H9 (cell line): ENCODE results near the gene TMEM60. TPM values are rescaled to one million over a fixed set of nuclear protein-coding genes. Genes with fewer than 3 reads are reported as not detected.

Experiments
- DNase-seq: peaks from one replicate; pipeline ENCODE4 v3.0.0-alpha.2; 2017
- H2AFZ ChIP-seq: one replicate; pipeline ENCODE4 v1.6.1; 2013; ENCODE audit warnings: mild to moderate bottlenecking, low read length, control low read depth, moderate library complexity
- H2AK5ac ChIP-seq: 2 replicates; pipeline ENCODE4 v1.6.1; 2013; ENCODE audit warnings: low read length, control low read depth, mixed read lengths; ENCODE audit not compliant: insufficient read length
- H2BK120ac ChIP-seq: one replicate; pipeline ENCODE4 v1.6.1; 2013; ENCODE audit warnings: low read depth, mild to moderate bottlenecking, low read length, control low read depth, inconsistent platforms; ENCODE audit not compliant: poor library complexity, severe bottlenecking
- H2BK12ac ChIP-seq: 2 replicates; pipeline ENCODE4 v1.6.1; 2013; ENCODE audit warnings: low read length, control low read depth, mixed read lengths, low read depth; ENCODE audit not compliant: insufficient read length
- H2BK15ac ChIP-seq: 2 replicates; pipeline ENCODE4 v1.6.1; 2013; ENCODE audit warnings: low read depth, low read length, control low read depth
- H2BK20ac ChIP-seq: one replicate; pipeline ENCODE4 v1.6.1; 2013; ENCODE audit warnings: low read depth, mild to moderate bottlenecking, low read length, control low read depth, inconsistent platforms; ENCODE audit not compliant: poor library complexity, severe bottlenecking
- H2BK5ac ChIP-seq: 2 replicates; pipeline ENCODE4 v1.6.1; 2013; ENCODE audit warnings: low read length, control low read depth, mixed read lengths; ENCODE audit not compliant: insufficient read length
- H3K14ac ChIP-seq: 2 replicates; pipeline ENCODE4 v1.6.1; 2013; ENCODE audit warnings: low read length, control low read depth; ENCODE audit not compliant: insufficient read depth
- H3K18ac ChIP-seq: 2 replicates; pipeline ENCODE4 v1.6.1; 2013; ENCODE audit warnings: low read depth, mild to moderate bottlenecking, mixed read lengths, low read length, control low read depth; ENCODE audit not compliant: insufficient read length
- H3K23ac ChIP-seq: 2 replicates; pipeline ENCODE4 v1.6.1; 2013; ENCODE audit warnings: low read length, control low read depth, mixed read lengths, low read depth; ENCODE audit not compliant: insufficient read length
- H3K23me2 ChIP-seq: 2 replicates; pipeline ENCODE4 v1.6.1; 2013; ENCODE audit warnings: low read depth, mild to moderate bottlenecking, mixed read lengths, low read length, control low read depth; ENCODE audit not compliant: insufficient read length, poor library complexity, severe bottlenecking
- H3K27ac ChIP-seq: 2 replicates; pipeline ENCODE4 v1.5.1; 2013; ENCODE audit warnings: low read length, control low read depth, mixed read lengths, low read depth; ENCODE audit not compliant: insufficient read length
- H3K27me3 ChIP-seq: 2 replicates; pipeline ENCODE4 v1.6.1; 2013; ENCODE audit warnings: low read length, control low read depth, inconsistent platforms; ENCODE audit not compliant: insufficient read depth
- H3K4ac ChIP-seq: 2 replicates; pipeline ENCODE4 v1.6.1; 2013; ENCODE audit warnings: low read depth, mild to moderate bottlenecking, control low read depth, inconsistent platforms, low read length, moderate library complexity
- H3K4me1 ChIP-seq: 2 replicates; pipeline ENCODE4 v1.6.1; 2013; ENCODE audit warnings: low read length, control low read depth, inconsistent platforms; ENCODE audit not compliant: insufficient read depth
- H3K4me2 ChIP-seq: 2 replicates; pipeline ENCODE4 v1.6.1; 2013; ENCODE audit warnings: low read length, control low read depth, mixed read lengths; ENCODE audit not compliant: insufficient read length, insufficient read depth
- H3K56ac ChIP-seq: 2 replicates; pipeline ENCODE4 v1.6.1; 2013; ENCODE audit warnings: low read depth, mild to moderate bottlenecking, mixed read lengths, low read length, control low read depth; ENCODE audit not compliant: insufficient read length
- H3K79me1 ChIP-seq: 2 replicates; pipeline ENCODE4 v1.6.1; 2013; ENCODE audit warnings: low read depth, mild to moderate bottlenecking, moderate library complexity, low read length, control low read depth, inconsistent platforms; ENCODE audit not compliant: insufficient read depth, poor library complexity, severe bottlenecking
- H3K79me2 ChIP-seq: 2 replicates; pipeline ENCODE4 v1.6.1; 2013; ENCODE audit warnings: low read length, control low read depth, inconsistent platforms; ENCODE audit not compliant: insufficient read depth
- H3K9ac ChIP-seq: 2 replicates; pipeline ENCODE4 v1.6.1; 2013; ENCODE audit warnings: low read length, control low read depth, mixed read lengths; ENCODE audit not compliant: insufficient read length; ENCODE audit errors: extremely low read depth
- H3K9me3 ChIP-seq: one replicate; pipeline ENCODE4 v1.6.1; 2013; ENCODE audit warnings: low read depth, low read length, inconsistent platforms; ENCODE audit not compliant: control insufficient read depth
- H3T11ph ChIP-seq: one replicate; pipeline ENCODE4 v1.6.1; 2013; ENCODE audit warnings: mild to moderate bottlenecking, low read length, control low read depth, inconsistent platforms
- H4K20me1 ChIP-seq: one replicate; pipeline ENCODE4 v1.6.1; 2013; ENCODE audit not compliant: control insufficient read depth, insufficient read length, insufficient read depth
- H4K5ac ChIP-seq: 2 replicates; pipeline ENCODE4 v1.6.1; 2013; ENCODE audit warnings: low read depth, mild to moderate bottlenecking, mixed read lengths, low read length, control low read depth; ENCODE audit not compliant: insufficient read length
- H4K8ac ChIP-seq: replicated peaks from 2 replicates; pipeline ENCODE4 v1.6.1; 2013; ENCODE audit warnings: low read length, control low read depth, mixed read lengths, low read depth; ENCODE audit not compliant: insufficient read length
- H4K91ac ChIP-seq: 2 replicates; pipeline ENCODE4 v1.6.1; 2013; ENCODE audit warnings: low read depth, mild to moderate bottlenecking, moderate library complexity, mixed read lengths, low read length, control low read depth; ENCODE audit not compliant: insufficient read length
- H3K27ac Mint-ChIP-seq, 3 experiments: 2 replicates in 2 of 3; 3 replicates in 1 of 3; pipeline ENCODE4 v1.8.0; 2020 to 2021; ENCODE audit warnings: mixed read lengths in 3 of 3, mild to moderate bottlenecking in 1 of 3, moderate library complexity in 1 of 3
- H3K27me3 Mint-ChIP-seq: 2 replicates; pipeline ENCODE4 v1.8.0; 2021; ENCODE audit warnings: low read depth, mild to moderate bottlenecking, moderate library complexity, mixed read lengths
- H3K36me3 Mint-ChIP-seq, 3 experiments: 2 replicates in 2 of 3; 3 replicates in 1 of 3; pipeline ENCODE4 v1.8.0; 2020 to 2021; ENCODE audit warnings: low read depth in 3 of 3, mixed read lengths in 3 of 3; ENCODE audit not compliant: insufficient read depth in 1 of 3
- H3K4me1 Mint-ChIP-seq, 2 experiments: 2 replicates each; pipeline ENCODE4 v1.8.0; 2020; ENCODE audit warnings: mixed read lengths in 2 of 2
- H3K4me3 Mint-ChIP-seq, 2 experiments: 2 replicates in 1 of 2; 3 replicates in 1 of 2; pipeline ENCODE4 v1.8.0; 2020 to 2021; ENCODE audit warnings: mild to moderate bottlenecking in 2 of 2, mixed read lengths in 2 of 2, moderate library complexity in 1 of 2
- H3K9me3 Mint-ChIP-seq, 2 experiments: 2 replicates in 1 of 2; 3 replicates in 1 of 2; pipeline ENCODE4 v1.8.0; 2020; ENCODE audit warnings: mild to moderate bottlenecking in 2 of 2, mixed read lengths in 2 of 2, moderate library complexity in 1 of 2
- CTCF ChIP-seq: fragments of 200-600 bp; sonication (generic); conservative IDR thresholded peaks from 3 replicates; pipeline ENCODE4 v1.8.0; 2021; ENCODE audit warnings: antibody characterized with exemption, mild to moderate bottlenecking
- WGBS: extraction: QIAGEN DNeasy Blood & Tissue Kit; methylation state at CpG from one replicate; pipeline ENCODE4 v1.1.7; 2013; ENCODE audit warnings: missing lambda C conversion rate, low lambda C conversion rate, mixed read lengths; ENCODE audit not compliant: insufficient read length; ENCODE audit errors: extremely low coverage; 5-methylcytosine and 5-hydroxymethylcytosine counted together
- total RNA-seq: library from RNA; stranded (reverse); gene quantifications from 2 replicates; pipeline ENCODE4 v1.2.1, GENCODE V29; 2021

Gene TMEM60
- total RNA-seq, 1 experiment from 2014 or later: 14.3 TPM

GRCh38 chr7:77788327-77788902 is 9.8 kb downstream of the TMEM60 start:
- 0 out of 7 replicates have a peak overlapping the region, but pooled peaks of 1 of the 3 experiments have one; percentile 7 for H3K27ac Mint-ChIP-seq
- Histone ChIP-seq H2AK5ac (no peak overlapping the region), H3K23ac (no peak overlapping the region), H3T11ph (no peak overlapping the region), H4K20me1 (no peaks in the 10 kb centered on the region), H3K79me2 (no peaks in the 10 kb centered on the region), H3K56ac (no peak overlapping the region), H2BK12ac (no peak overlapping the region), H2BK5ac (no peak overlapping the region), H2AFZ (no peak overlapping the region), H4K8ac (no peak overlapping the region), H3K4ac (no peak overlapping the region), H4K91ac (no peak overlapping the region), H3K14ac (no peak overlapping the region), H3K4me2 (no peak overlapping the region), H2BK15ac (no peak overlapping the region), H3K9me3 (no peaks in the 10 kb centered on the region), H3K18ac (no peak overlapping the region), H3K4me1 (no peaks in the 10 kb centered on the region), H3K9ac (no peak overlapping the region), H4K5ac (no peak overlapping the region), H2BK20ac (no peak overlapping the region), H3K27ac (no peak overlapping the region), H3K79me1 (no peaks in the 10 kb centered on the region), H2BK120ac (no peak overlapping the region), H3K27me3 (no peaks in the 10 kb centered on the region), H3K23me2 (no peaks in the 10 kb centered on the region)
- H3K4me3 Mint-ChIP-seq: no peak overlapping the region
- WGBS: no CpG with 5 or more reads among the region's 2 CpGs
- no peaks in the 10 kb centered on the region for H3K27me3 Mint-ChIP-seq
- H3K36me3 Mint-ChIP-seq: peaks cover 18 to 23% (median 20%) of the 10 kb centered on the region in 3 experiments; a peak in 6 of 7 replicates
- TF ChIP-seq CTCF: no peak
- peaks cover 5 to 6% of the 10 kb centered on the region in 2 experiments for H3K4me1 Mint-ChIP-seq
- DNase-seq: no peak
- peaks cover 9 to 13% of the 10 kb centered on the region in 2 experiments; a peak in 4 of 5 replicates for H3K9me3 Mint-ChIP-seq
